Tibial nerve (tissue), 4 donors: ENCODE results near the gene ECEL1. TPM values are rescaled to one million over a fixed set of nuclear protein-coding genes. Genes with fewer than 3 reads are reported as not detected.
"Not testable (repeated sequence)": the region's sequence is repeated elsewhere in the genome, so short reads cannot be mapped to it uniquely, and the experiment has no call there.

Experiments used
- DNase-seq, 2 donors: peaks; one replicate each; pipeline ENCODE4 v3.0.0-alpha.2; 2019; ENCODE audit warnings: low spot score in 2 of 2
- H3K27ac ChIP-seq, 4 donors: fragments of 200-600 bp; sonication (generic) in 3 of 4; one replicate each; pipeline ENCODE4 v1.5.1; 2017 to 2019; ENCODE audit warnings: mild to moderate bottlenecking in 1 of 4
- H3K27me3 ChIP-seq, 2 donors: fragments of 200-600 bp; sonication (generic) in 1 of 2; one replicate each; pipeline versions ENCODE4 v1.5.1 to v1.6.0; 2017 to 2019
- H3K36me3 ChIP-seq, 3 donors: fragments of 200-600 bp; sonication (generic); one replicate each; pipeline ENCODE4 v1.5.1; 2018 to 2019
- H3K4me1 ChIP-seq, 4 donors: fragments of 200-600 bp; sonication (generic) in 3 of 4; one replicate each; pipeline ENCODE4 v1.5.1; 2017 to 2019
- H3K4me3 ChIP-seq, 4 donors: fragments of 200-600 bp; sonication (generic) in 3 of 4; one replicate each; pipeline ENCODE4 v1.5.1; 2017 to 2019; ENCODE audit warnings: mild to moderate bottlenecking in 1 of 4, moderate library complexity in 1 of 4
- H3K9me3 ChIP-seq, 4 donors: fragments of 200-600 bp; sonication (generic) in 3 of 4; one replicate each; pipeline ENCODE4 v1.5.1; 2017 to 2019
- CTCF ChIP-seq, 5 experiments: fragments of 200-600 bp in 3 of 5; fragments of 450-650 bp in 2 of 5; sonication (generic) in 3 of 5; IDR thresholded peaks; one replicate each; pipeline ENCODE4 v1.5.1; 2016 to 2019; ENCODE audit warnings: antibody characterized with exemption in 5 of 5, mild to moderate bottlenecking in 3 of 5, moderate library complexity in 2 of 5
- EP300 ChIP-seq, 2 donors: sonication (generic); formaldehyde crosslinking; IDR thresholded peaks; one replicate each; pipeline ENCODE4 v1.6.1; 2017; ENCODE audit warnings: antibody characterized with exemption in 2 of 2, mild to moderate bottlenecking in 1 of 2
- POLR2A ChIP-seq, 2 donors: fragments of 450-650 bp; IDR thresholded peaks; one replicate each; pipeline ENCODE4 v1.6.1; 2017; ENCODE audit warnings: antibody characterized with exemption in 2 of 2, mild to moderate bottlenecking in 2 of 2, moderate library complexity in 2 of 2
- WGBS, 2 donors: methylation state at CpG; one replicate each; pipeline ENCODE4 v1.1.5; 2018; 5-methylcytosine and 5-hydroxymethylcytosine counted together
- total RNA-seq, 4 donors: library from RNA; depleted of rRNA; stranded (reverse); fragments of >200 nt; gene quantifications; one replicate each; pipeline ENCODE4 v1.1.0, GENCODE V29; 2016

The ECEL1 gene
- total RNA-seq, 4 donors from 2014 or later, result 1.0 to 7.3 (median 1.8) TPM; not detected in 1

- H3K9me3 ChIP-seq, result no peaks in the 10 kb centered on the region
- no peaks in the 10 kb centered on the region for H3K27me3 ChIP-seq
- H3K27ac ChIP-seq, result peak overlapping the region in 3 of 4 donors; percentile 60 to 89 (median 73)
- no peaks in the 10 kb centered on the region for H3K36me3 ChIP-seq
- TF ChIP-seq EP300 (IDR thresholded peaks at IDR 0.05), result no peak
- TF ChIP-seq POLR2A (IDR thresholded peaks at IDR 0.05), result no peak
- TF ChIP-seq CTCF (IDR thresholded peaks at IDR 0.05), result no peak
- DNase-seq, result no peak
- WGBS, 2 donors, result 56 to 60% methylated on average over 16 to 18 of the region's 18 CpGs
- H3K4me1 ChIP-seq, result peaks cover 0 to 13% (median 0%) of the 10 kb centered on the region in 4 donors
- H3K4me3 ChIP-seq, result no peak overlapping the region
These were observed 39.9 kb downstream of the ECEL1 start for GRCh38 chr2:232447638-232448303.

GRCh38 chr2:232447091-232447620 lies 40.5 kb downstream of the ECEL1 start:
- Histone ChIP-seq H3K36me3 (no peaks in the 10 kb centered on the region), H3K27ac (peak overlapping the region in 2 of 4 donors; percentile 73 to 89), H3K4me1 (peaks cover 0 to 13% (median 0%) of the 10 kb centered on the region in 4 donors), H3K27me3 (no peaks in the 10 kb centered on the region), H3K4me3 (no peak overlapping the region), H3K9me3 (no peaks in the 10 kb centered on the region)
- 72 to 100% methylated on average over 4 to 5 of the region's 9 CpGs for WGBS, 2 donors
- no peak for DNase-seq
- TF ChIP-seq EP300 (IDR thresholded peaks at IDR 0.05), result no peak
- TF ChIP-seq POLR2A (IDR thresholded peaks at IDR 0.05), result no peak
- no peak for TF ChIP-seq CTCF (IDR thresholded peaks at IDR 0.05)

- WGBS, 2 donors, result 32 to 34% methylated on average over 7 to 8 of the region's 9 CpGs
- DNase-seq, result not testable (repeated sequence)
- peak in 3 of 5 experiments; percentile 8 to 37 (median 31) for TF ChIP-seq CTCF (IDR thresholded peaks at IDR 0.05)
These were observed 41.3 kb downstream of the ECEL1 start for GRCh38 chr2:232446266-232446777.

DNA sequence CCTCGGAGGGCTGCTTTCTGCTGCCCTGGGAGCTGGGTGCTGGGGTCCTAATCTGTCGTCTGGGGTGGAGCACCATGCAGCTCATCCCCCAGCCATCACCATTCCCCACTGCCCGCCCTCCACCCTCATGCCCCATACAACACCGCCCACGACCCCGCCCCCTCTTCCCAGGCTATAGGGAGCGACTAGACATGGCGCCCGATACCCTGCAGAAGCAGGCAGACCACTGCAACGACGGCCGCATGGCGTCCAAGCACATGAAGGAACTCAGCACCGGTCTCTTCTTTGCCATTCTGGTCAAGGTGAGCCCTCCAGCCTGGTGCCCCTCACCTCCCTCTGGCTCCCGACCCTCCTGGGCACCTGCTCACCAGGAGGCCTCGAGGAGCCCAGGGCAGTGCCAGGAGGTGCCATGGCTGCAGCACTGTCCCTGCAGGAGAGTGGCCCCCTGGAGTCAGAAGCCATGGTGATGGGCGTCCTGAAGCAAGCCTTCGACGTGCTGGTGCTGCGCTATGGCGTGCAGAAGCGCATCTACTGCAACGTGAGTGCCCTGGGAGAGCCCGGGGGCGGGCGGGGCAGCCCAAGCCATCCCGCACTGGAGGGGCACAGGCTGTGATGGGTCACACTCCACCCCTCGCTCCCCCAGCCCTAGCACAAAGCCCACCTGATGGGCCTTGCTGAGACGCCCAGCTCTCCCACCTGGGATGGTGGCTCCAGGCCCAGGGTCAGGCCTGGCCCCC lies 42.3 kb downstream of the ECEL1 start:
- not testable (repeated sequence) for H3K9me3 ChIP-seq, H3K36me3 ChIP-seq, H3K27ac ChIP-seq, DNase-seq, H3K27me3 ChIP-seq, H3K4me3 ChIP-seq
- WGBS, 2 donors, result 79 to 88% methylated on average over 14 of the region's 29 CpGs
- peaks cover 0 to 13% (median 0%) of the 10 kb centered on the region in 4 donors for H3K4me1 ChIP-seq

More at GRCh38 chr2:232446266-232446777, 41.3 kb downstream of the ECEL1 start:
- H3K36me3 ChIP-seq, H3K27me3 ChIP-seq, H3K4me3 ChIP-seq, H3K9me3 ChIP-seq: not testable (repeated sequence)
- H3K4me1 ChIP-seq, result peaks cover 0 to 13% (median 0%) of the 10 kb centered on the region in 4 donors
- peak overlapping the region in 1 of 4 donors; percentile 89 for H3K27ac ChIP-seq

GRCh38 chr2:232444409-232445148 lies 43.1 kb downstream of the ECEL1 start:
- TF ChIP-seq POLR2A (IDR thresholded peaks at IDR 0.05) (no peak), CTCF (IDR thresholded peaks at IDR 0.05) (peak in 2 of 5 experiments; percentile 22 to 24), EP300 (IDR thresholded peaks at IDR 0.05) (no peak)
- Histone ChIP-seq H3K36me3 (no peaks in the 10 kb centered on the region), H3K9me3 (no peaks in the 10 kb centered on the region), H3K27me3 (no peaks in the 10 kb centered on the region), H3K4me3 (no peak overlapping the region), H3K27ac (no peak overlapping the region), H3K4me1 (peaks cover 0 to 13% (median 0%) of the 10 kb centered on the region in 4 donors)
- DNase-seq, result no peak
- 78 to 96% methylated on average over 12 to 14 of the region's 21 CpGs for WGBS, 2 donors

DNA sequence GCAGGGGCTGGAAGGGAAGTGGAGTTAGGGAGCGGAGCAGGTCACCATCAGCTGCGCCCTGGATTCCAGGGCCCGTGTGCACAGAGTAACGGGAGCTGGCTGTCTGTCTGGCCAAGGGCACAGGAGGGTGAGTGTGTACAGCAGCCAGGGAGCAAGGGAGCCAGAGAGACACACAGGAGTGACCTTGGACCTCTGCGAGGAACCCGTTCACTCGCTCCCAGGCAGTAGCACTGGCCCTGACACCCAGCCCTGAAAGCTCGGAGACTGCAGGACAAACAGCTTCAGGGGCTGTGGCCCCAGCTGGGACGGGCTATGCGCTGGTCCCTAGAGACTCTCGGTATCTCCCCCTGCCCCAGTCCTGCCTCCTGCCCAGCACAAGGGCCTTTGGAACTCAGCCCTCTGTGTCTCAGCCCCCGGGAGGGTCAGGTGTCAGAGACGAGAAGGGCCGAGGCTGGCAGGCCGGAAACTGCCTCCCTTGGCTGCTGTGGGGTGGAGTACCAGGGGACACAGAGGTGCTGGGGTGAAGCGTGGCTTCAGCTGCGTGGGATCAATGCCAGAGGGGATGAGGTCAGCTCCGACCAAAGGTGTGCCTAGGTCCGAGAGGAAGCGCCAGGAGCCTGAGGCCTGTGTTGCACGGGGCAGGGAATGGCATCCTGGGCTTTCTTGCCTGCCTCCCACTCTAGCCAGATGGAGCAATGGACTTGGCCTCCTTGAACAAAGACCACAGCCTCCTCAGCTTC lies 43.8 kb downstream of the ECEL1 start:
- H3K27ac ChIP-seq, DNase-seq, H3K27me3 ChIP-seq, H3K9me3 ChIP-seq, H3K36me3 ChIP-seq, H3K4me3 ChIP-seq: not testable (repeated sequence)
- WGBS, 2 donors, result 50 to 61% methylated on average over 4 to 11 of the region's 21 CpGs
- peaks cover 0 to 13% (median 0%) of the 10 kb centered on the region in 4 donors for H3K4me1 ChIP-seq

DNA sequence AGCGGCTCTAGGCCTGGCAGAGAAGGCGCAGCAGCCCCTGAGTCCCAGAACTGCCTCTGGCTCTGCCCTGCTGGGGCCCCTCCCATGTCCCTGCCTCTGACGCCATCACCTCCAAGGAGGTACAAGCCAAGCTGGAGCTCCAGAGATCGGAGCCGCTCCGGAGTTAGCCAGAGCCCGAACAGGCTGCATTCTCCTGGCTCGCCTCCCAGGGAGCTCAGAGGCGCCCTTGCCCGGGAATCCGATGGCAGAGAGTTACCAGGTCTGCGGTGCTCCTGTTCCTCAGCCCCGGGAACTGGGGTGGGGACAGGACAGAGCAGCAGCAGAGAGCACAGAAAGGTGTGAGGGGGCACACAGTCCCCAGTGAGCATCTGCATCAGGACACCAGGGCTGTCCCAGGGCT lies 44.6 kb downstream of the ECEL1 start:
- not testable (repeated sequence) for H3K4me3 ChIP-seq, H3K36me3 ChIP-seq, H3K27me3 ChIP-seq, H3K9me3 ChIP-seq, H3K27ac ChIP-seq, DNase-seq
- WGBS, 2 donors, result 83% methylated on average over 8 of the region's 13 CpGs; no CpG with 5 or more reads in 1 of the 2 donors
- peaks cover 0 to 10% (median 0%) of the 10 kb centered on the region in 4 donors for H3K4me1 ChIP-seq
